NCI-H510A treated with DMSO at 0.1 percent for 48 hours (cell line): ENCODE data around the gene TRAK1.

Experiments used
- DNase-seq: peaks from one replicate; lab custom pipeline; 2025; lab: John Stamatoyannopoulos, UW

Gene TRAK1

GRCh38 chr3:42123824-42124658 lies 32.9 kb downstream of the TRAK1 start:
- DNase-seq = no peak

GRCh38 chr3:42127226-42127625 lies 36.1 kb downstream of the TRAK1 start:
- DNase-seq = no peak

GRCh38 chr3:42128526-42128925 lies 37.4 kb downstream of the TRAK1 start:
- DNase-seq = no peak

- DNase-seq = no peak
These were observed 38.1 kb downstream of the TRAK1 start for GRCh38 chr3:42129014-42129953.

- DNase-seq = no peak
These were observed 38.8 kb downstream of the TRAK1 start for GRCh38 chr3:42130007-42130328.

- DNase-seq = no peak
These were observed 39.3 kb downstream of the TRAK1 start for GRCh38 chr3:42130329-42131070.

GRCh38 chr3:42133500-42134298 lies 42.5 kb downstream of the TRAK1 start:
- no peak for DNase-seq

GRCh38 chr3:42134867-42135464 lies 43.8 kb downstream of the TRAK1 start:
- DNase-seq = no peak

GRCh38 chr3:42139621-42140453 lies 48.7 kb downstream of the TRAK1 start:
- DNase-seq = no peak

GRCh38 chr3:42140665-42141203 lies 49.6 kb downstream of the TRAK1 start:
- no peak for DNase-seq

GRCh38 chr3:42143440-42143839 lies 52.3 kb downstream of the TRAK1 start:
- no peak for DNase-seq

GRCh38 chr3:42144209-42144608 lies 53.1 kb downstream of the TRAK1 start:
- no peak for DNase-seq

GRCh38 chr3:42148086-42148848 lies 57.1 kb downstream of the TRAK1 start:
- no peak for DNase-seq

GRCh38 chr3:42148982-42149432 lies 57.9 kb downstream of the TRAK1 start:
- no peak for DNase-seq

- no peak for DNase-seq
These were observed 58.4 kb downstream of the TRAK1 start for GRCh38 chr3:42149532-42149931.

GRCh38 chr3:42149975-42150374 lies 58.8 kb downstream of the TRAK1 start:
- DNase-seq = no peak

GRCh38 chr3:42151596-42152168 lies 60.5 kb downstream of the TRAK1 start:
- no peak for DNase-seq

- DNase-seq = no peak
These were observed 61.0 kb downstream of the TRAK1 start for GRCh38 chr3:42152193-42152592.

- DNase-seq = no peak
These were observed 61.9 kb downstream of the TRAK1 start for GRCh38 chr3:42153039-42153438.
